OCI-LY7 (cell line): ENCODE data around the gene LY6G6D.

Source experiments
- EZH2phosphoT487 ChIP-seq: fragments of 200-600 bp; sonication (generic); IDR thresholded peaks from 2 replicates; pipeline ENCODE4 v1.6.1; 2018; ENCODE audit warnings: low read depth, borderline replicate concordance, mild to moderate bottlenecking, mixed run types, antibody characterized with exemption, low read length, moderate library complexity, mixed read lengths
- TF ChIP-seq, protein P1 (sequence below): fragments of 200-600 bp; sonication (generic); conservative IDR thresholded peaks from 2 replicates; pipeline ENCODE4 v1.5.1; 2014; ENCODE audit warnings: mild to moderate bottlenecking, antibody characterized with exemption, low read length, moderate library complexity, mixed read lengths

DNA sequence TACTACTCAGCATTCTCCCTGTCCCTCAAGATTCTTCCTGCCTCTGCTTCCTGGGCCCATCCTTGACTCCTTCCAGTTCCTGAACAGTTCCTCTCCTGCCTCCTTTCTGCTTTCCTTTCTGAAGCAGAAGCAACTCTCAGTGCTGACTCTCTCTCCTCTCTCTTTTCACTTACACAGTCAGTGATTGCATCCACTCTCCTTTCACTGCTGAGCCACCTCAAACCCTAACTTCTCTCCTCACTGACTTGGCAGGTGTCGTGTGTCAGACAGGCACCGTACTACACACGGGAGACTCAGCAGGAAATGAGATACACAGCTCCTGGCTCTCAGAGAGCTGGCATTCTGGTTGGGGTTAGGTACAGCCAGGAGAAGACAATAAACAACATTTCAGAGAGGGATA lies 17.6 kb upstream of the LY6G6D start:
- TF ChIP-seq, protein P1, sequence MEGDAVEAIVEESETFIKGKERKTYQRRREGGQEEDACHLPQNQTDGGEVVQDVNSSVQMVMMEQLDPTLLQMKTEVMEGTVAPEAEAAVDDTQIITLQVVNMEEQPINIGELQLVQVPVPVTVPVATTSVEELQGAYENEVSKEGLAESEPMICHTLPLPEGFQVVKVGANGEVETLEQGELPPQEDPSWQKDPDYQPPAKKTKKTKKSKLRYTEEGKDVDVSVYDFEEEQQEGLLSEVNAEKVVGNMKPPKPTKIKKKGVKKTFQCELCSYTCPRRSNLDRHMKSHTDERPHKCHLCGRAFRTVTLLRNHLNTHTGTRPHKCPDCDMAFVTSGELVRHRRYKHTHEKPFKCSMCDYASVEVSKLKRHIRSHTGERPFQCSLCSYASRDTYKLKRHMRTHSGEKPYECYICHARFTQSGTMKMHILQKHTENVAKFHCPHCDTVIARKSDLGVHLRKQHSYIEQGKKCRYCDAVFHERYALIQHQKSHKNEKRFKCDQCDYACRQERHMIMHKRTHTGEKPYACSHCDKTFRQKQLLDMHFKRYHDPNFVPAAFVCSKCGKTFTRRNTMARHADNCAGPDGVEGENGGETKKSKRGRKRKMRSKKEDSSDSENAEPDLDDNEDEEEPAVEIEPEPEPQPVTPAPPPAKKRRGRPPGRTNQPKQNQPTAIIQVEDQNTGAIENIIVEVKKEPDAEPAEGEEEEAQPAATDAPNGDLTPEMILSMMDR: no peak
- TF ChIP-seq EZH2phosphoT487: no peak
